ENCODE measurements around the gene SEC24A.

DNA sequence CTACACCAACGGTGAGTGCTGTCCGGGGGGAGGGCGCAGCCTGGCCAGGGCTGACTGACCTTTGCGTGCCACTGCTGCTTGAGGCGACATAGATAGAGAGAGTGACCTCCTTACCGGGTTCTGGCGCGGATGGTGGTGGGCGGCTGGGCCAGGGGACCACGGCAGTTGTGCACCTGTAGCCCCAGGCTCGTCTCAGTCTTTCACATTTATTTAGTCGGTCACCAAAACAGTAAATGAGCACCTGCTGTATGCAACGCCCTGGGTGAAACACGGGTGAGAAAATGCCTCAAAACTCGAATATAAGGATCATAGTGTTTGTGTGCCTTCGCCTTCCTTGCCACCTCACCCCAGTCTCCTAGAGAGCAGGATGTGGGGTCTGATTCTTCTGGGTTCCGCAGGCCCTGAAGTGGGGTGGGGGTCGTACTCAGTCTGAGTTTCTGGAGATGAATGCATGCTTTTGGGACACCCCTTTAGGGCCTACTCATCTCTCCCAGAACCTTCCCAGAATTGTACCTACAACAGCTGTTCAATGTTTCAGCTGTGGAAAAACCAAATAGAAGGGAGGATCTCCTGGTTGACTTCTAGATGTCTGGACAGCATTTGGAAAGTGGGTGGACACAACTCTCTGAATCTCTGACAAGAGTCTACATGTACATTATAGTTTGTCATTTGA, 714 bp downstream of the SEC24A start:
- no peak for TF ChIP-seq CTCF (IDR thresholded peaks at IDR 0.05; ENCODE audit: extremely low read depth in 1 of 2, insufficient read depth in 1 of 2, low read depth in 1 of 2, low read length in 2 of 2)
- TF ChIP-seq POLR2AphosphoS5 (IDR thresholded peaks at IDR 0.05; ENCODE audit: insufficient read depth, low read depth, low read length) = no peak
- TF ChIP-seq POLR2A (IDR thresholded peaks at IDR 0.05; ENCODE audit: low read depth, low read length) = no peak
- no peak for TF ChIP-seq MYC (IDR thresholded peaks at IDR 0.05; ENCODE audit: low read depth, low read length)
- TF ChIP-seq, protein P1, sequence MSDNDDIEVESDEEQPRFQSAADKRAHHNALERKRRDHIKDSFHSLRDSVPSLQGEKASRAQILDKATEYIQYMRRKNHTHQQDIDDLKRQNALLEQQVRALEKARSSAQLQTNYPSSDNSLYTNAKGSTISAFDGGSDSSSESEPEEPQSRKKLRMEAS (IDR thresholded peaks at IDR 0.05; ENCODE audit: insufficient read depth, insufficient read length) = no peak
- TF ChIP-seq JUN (IDR thresholded peaks at IDR 0.05; ENCODE audit: borderline replicate concordance, insufficient read depth, insufficient read length, low read depth) = no peak

Measured in endothelial cell of umbilical vein (primary cell).